ENCODE data around the gene CYBC1. TPM values are rescaled to one million over a fixed set of nuclear protein-coding genes. Genes with fewer than 3 reads are reported as not detected.

Gene CYBC1
- total and polyA plus RNA-seq, 8 donors: 47.0 to 116 (median 53.3) TPM

DNA sequence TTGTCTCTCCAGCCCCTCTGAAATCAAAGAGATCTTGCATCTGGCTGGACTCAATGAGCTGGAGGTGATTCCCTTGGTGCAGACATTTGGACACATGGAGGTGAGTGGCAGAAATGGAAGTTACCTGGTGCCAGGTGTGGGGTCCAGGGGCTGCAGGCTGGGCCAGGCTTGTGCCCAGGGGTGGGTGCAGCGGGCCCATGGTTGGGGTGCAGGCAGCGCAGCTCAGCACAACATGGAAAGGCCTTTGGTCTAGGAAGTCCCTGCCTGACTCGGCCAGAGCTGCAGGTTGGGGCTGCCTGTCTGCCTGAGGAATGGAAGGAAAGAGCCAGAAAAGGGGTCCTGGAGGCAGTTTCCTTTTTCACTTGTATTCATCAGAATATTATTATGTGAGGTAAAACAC lies 22.0 kb downstream of the CYBC1 start:
- no peaks in the 10 kb centered on the region for H3K27me3 ChIP-seq
- peaks cover 0 to 3% of the 10 kb centered on the region in 2 donors for H3K36me3 ChIP-seq
- H3K4me1 ChIP-seq: no peaks in the 10 kb centered on the region
- intact Hi-C loops (cut with DNase I): no loop called here
- H3K27ac ChIP-seq: no peak overlapping the region
- TF ChIP-seq CTCF (IDR thresholded peaks at IDR 0.05): no peak
- H3K4me3 ChIP-seq: no peak overlapping the region
- H3K9me3 ChIP-seq: no peaks in the 10 kb centered on the region
- ATAC-seq: no peak
- DNase-seq: peak in 1 of 4 donors; percentile 43

DNA sequence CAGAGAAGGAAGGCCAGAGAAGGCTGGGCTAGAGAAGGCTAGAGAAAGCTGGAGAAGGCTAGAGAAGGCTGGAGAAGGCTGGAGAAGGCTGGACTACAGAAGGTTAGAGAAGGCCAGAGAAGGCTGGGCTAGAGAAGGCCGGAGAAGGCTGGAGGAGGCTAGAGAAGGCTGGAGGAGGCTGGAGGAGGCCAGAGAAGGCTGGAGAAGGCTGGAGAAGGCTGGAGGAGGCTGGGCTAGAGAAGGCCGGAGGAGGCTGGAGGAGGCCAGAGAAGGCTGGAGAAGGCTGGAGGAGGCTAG lies 25.7 kb downstream of the CYBC1 start:
- ATAC-seq (no peak), DNase-seq (no peak)
- Histone ChIP-seq H3K27ac (no peak overlapping the region), H3K4me3 (no peak overlapping the region), H3K9me3 (no peaks in the 10 kb centered on the region), H3K27me3 (no peaks in the 10 kb centered on the region), H3K4me1 (peaks cover 0 to 4% of the 10 kb centered on the region in 2 donors), H3K36me3 (peaks cover 0 to 18% of the 10 kb centered on the region in 2 donors)
- no peak for TF ChIP-seq CTCF (IDR thresholded peaks at IDR 0.05)
- intact Hi-C loops (cut with DNase I): no loop called here

- Histone ChIP-seq H3K4me3 (no peak overlapping the region), H3K27me3 (no peaks in the 10 kb centered on the region), H3K9me3 (no peaks in the 10 kb centered on the region), H3K4me1 (peaks cover 0 to 10% of the 10 kb centered on the region in 2 donors), H3K27ac (no peak overlapping the region), H3K36me3 (peaks cover 0 to 18% of the 10 kb centered on the region in 2 donors)
- ATAC-seq (peak; percentile 77), DNase-seq (peak in 1 of 4 donors; percentile 34)
- TF ChIP-seq CTCF (IDR thresholded peaks at IDR 0.05): peak; percentile 40 to 76
- intact Hi-C loops (cut with DNase I): no loop called here
Measured at GRCh38 chr17:82424001-82424862, 26.3 kb downstream of the CYBC1 start.

GRCh38 chr17:82419540-82419939 lies 31.0 kb downstream of the CYBC1 start:
- Histone ChIP-seq H3K4me1 (peaks cover 8 to 29% of the 10 kb centered on the region in 2 donors), H3K27me3 (no peaks in the 10 kb centered on the region), H3K27ac (peak overlapping the region in 1 of 2 donors; percentile 83), H3K36me3 (peaks cover 0 to 18% of the 10 kb centered on the region in 2 donors), H3K9me3 (no peaks in the 10 kb centered on the region), H3K4me3 (peak overlapping the region; percentile 76 to 86)
- intact Hi-C loops (cut with DNase I): no loop called here
- TF ChIP-seq CTCF (IDR thresholded peaks at IDR 0.05): no peak
- ATAC-seq (no peak), DNase-seq (no peak)
